ENCODE measurements around the gene CD9. TPM values are rescaled to one million over a fixed set of nuclear protein-coding genes. Genes with fewer than 3 reads are reported as not detected.
"Not testable (repeated sequence)": the region's sequence is repeated elsewhere in the genome, so short reads cannot be mapped to it uniquely, and the experiment has no call there.

The CD9 gene
- 1 to 10 TPM in 1 of 2 experiments, under 1 TPM in 1; 0.90 to 1.0 TPM for total RNA-seq

- Mint-ChIP-seq H3K4me1 (peaks cover 19% of the 10 kb centered on the region), H3K36me3 (ENCODE audit: low read depth) (no peaks in the 10 kb centered on the region), H3K27ac (no peak within 1 kb of the TSS), H3K27me3 (peaks cover 55% of the 10 kb centered on the region), H3K9me3 (no peaks in the 10 kb centered on the region), H3K4me3 (no peak within 1 kb of the TSS)
- DNase-seq: no peak
- ChIA-PET CTCF (interaction anchor here (0.5 to 5.9 kb wide), 4 partner anchors 13 to 83 kb away, joined by 3 to 24 read pairs (median 5); no protein-coding TSS in a partner anchor), POLR2A (interaction anchor here (0.6 to 1.2 kb wide), 2 partner anchors 76 to 77 kb away, joined by 3 read pairs; no protein-coding TSS in a partner anchor)
Measured at GRCh38 chr12:6200256-6201212, at the start of gene CD9. TSS of gene CD9 (plus strand) at chr12:6200400. CDS start at chr12:6200500, 100 bp downstream.

GRCh38 chr12:6154730-6155459 is 45.3 kb upstream of the CD9 start:
- Mint-ChIP-seq H3K4me1 (no peaks in the 10 kb centered on the region), H3K9me3 (no peaks in the 10 kb centered on the region), H3K27me3 (no peaks in the 10 kb centered on the region), H3K27ac (no peak overlapping the region), H3K4me3 (no peak overlapping the region), H3K36me3 (ENCODE audit: low read depth) (no peaks in the 10 kb centered on the region)
- DNase-seq: no peak
- POLR2A ChIA-PET: no interaction called here
- CTCF ChIA-PET: interaction anchor here (1.0 kb wide), 1 partner anchor 40 kb away, joined by 3 read pairs; no protein-coding TSS in a partner anchor

- DNase-seq: no peak
- Mint-ChIP-seq H3K27ac (no peak overlapping the region), H3K27me3 (no peaks in the 10 kb centered on the region), H3K4me1 (no peaks in the 10 kb centered on the region), H3K4me3 (no peak overlapping the region), H3K36me3 (ENCODE audit: low read depth) (no peaks in the 10 kb centered on the region), H3K9me3 (no peaks in the 10 kb centered on the region)
- POLR2A ChIA-PET: no interaction called here
- CTCF ChIA-PET: interaction anchor here (1.3 kb wide), 1 partner anchor 16 kb away, joined by 3 read pairs; no protein-coding TSS in a partner anchor
Measured at GRCh38 chr12:6157482-6157881, 42.7 kb upstream of the CD9 start.

GRCh38 chr12:6158255-6158654 is 41.9 kb upstream of the CD9 start:
- no peaks in the 10 kb centered on the region for H3K36me3 Mint-ChIP-seq (ENCODE audit: low read depth)
- no peaks in the 10 kb centered on the region for H3K9me3 Mint-ChIP-seq
- ChIA-PET POLR2A (no interaction called here), CTCF (interaction anchor here (1.3 kb wide), 1 partner anchor 17 kb away, joined by 3 read pairs; no protein-coding TSS in a partner anchor)
- H3K27ac Mint-ChIP-seq: no peak overlapping the region
- no peaks in the 10 kb centered on the region for H3K27me3 Mint-ChIP-seq
- no peak for DNase-seq
- H3K4me3 Mint-ChIP-seq: no peak overlapping the region
- H3K4me1 Mint-ChIP-seq: no peaks in the 10 kb centered on the region

- H3K27me3 Mint-ChIP-seq: no peaks in the 10 kb centered on the region
- POLR2A ChIA-PET: no interaction called here
- no peak overlapping the region for H3K4me3 Mint-ChIP-seq
- CTCF ChIA-PET: interaction anchor here (1.3 kb wide), 1 partner anchor 18 kb away, joined by 3 read pairs; no protein-coding TSS in a partner anchor
- no peak for DNase-seq
- no peaks in the 10 kb centered on the region for H3K9me3 Mint-ChIP-seq
- no peaks in the 10 kb centered on the region for H3K36me3 Mint-ChIP-seq (ENCODE audit: low read depth)
- no peaks in the 10 kb centered on the region for H3K4me1 Mint-ChIP-seq
- H3K27ac Mint-ChIP-seq: no peak overlapping the region
Measured at GRCh38 chr12:6158749-6159148, 41.5 kb upstream of the CD9 start.

- H3K9me3 Mint-ChIP-seq; DNase-seq; CTCF ChIA-PET; H3K36me3 Mint-ChIP-seq (ENCODE audit: low read depth); H3K27me3 Mint-ChIP-seq; H3K4me3 Mint-ChIP-seq; H3K27ac Mint-ChIP-seq; POLR2A ChIA-PET; H3K4me1 Mint-ChIP-seq: not testable (repeated sequence)
Measured at GRCh38 chr12:6159166-6160011, 40.8 kb upstream of the CD9 start.

- H3K27ac Mint-ChIP-seq; POLR2A ChIA-PET; H3K36me3 Mint-ChIP-seq (ENCODE audit: low read depth); H3K4me1 Mint-ChIP-seq; H3K27me3 Mint-ChIP-seq; CTCF ChIA-PET; H3K9me3 Mint-ChIP-seq; DNase-seq; H3K4me3 Mint-ChIP-seq: not testable (repeated sequence)
Measured at GRCh38 chr12:6160049-6160649, 40.1 kb upstream of the CD9 start.

GRCh38 chr12:6161124-6161882 is 38.9 kb upstream of the CD9 start:
- peaks cover under 1% of the 10 kb centered on the region for H3K4me1 Mint-ChIP-seq
- POLR2A ChIA-PET: no interaction called here
- H3K27ac Mint-ChIP-seq: no peak overlapping the region
- CTCF ChIA-PET: no interaction called here
- no peaks in the 10 kb centered on the region for H3K9me3 Mint-ChIP-seq
- no peak for DNase-seq
- no peaks in the 10 kb centered on the region for H3K36me3 Mint-ChIP-seq (ENCODE audit: low read depth)
- H3K4me3 Mint-ChIP-seq: no peak overlapping the region
- no peaks in the 10 kb centered on the region for H3K27me3 Mint-ChIP-seq

GRCh38 chr12:6163416-6164060 is 36.7 kb upstream of the CD9 start:
- H3K27me3 Mint-ChIP-seq: no peaks in the 10 kb centered on the region
- no peak for DNase-seq
- H3K27ac Mint-ChIP-seq: no peak overlapping the region
- H3K4me3 Mint-ChIP-seq: no peak overlapping the region
- H3K9me3 Mint-ChIP-seq: no peaks in the 10 kb centered on the region
- no peaks in the 10 kb centered on the region for H3K36me3 Mint-ChIP-seq (ENCODE audit: low read depth)
- POLR2A ChIA-PET: no interaction called here
- CTCF ChIA-PET: no interaction called here
- peaks cover 20% of the 10 kb centered on the region for H3K4me1 Mint-ChIP-seq

GRCh38 chr12:6165395-6165794 is 34.8 kb upstream of the CD9 start:
- Mint-ChIP-seq H3K4me3 (no peak overlapping the region), H3K27me3 (peaks cover 3% of the 10 kb centered on the region), H3K9me3 (no peaks in the 10 kb centered on the region), H3K27ac (no peak overlapping the region), H3K36me3 (ENCODE audit: low read depth) (no peaks in the 10 kb centered on the region), H3K4me1 (peaks cover 24% of the 10 kb centered on the region)
- POLR2A ChIA-PET: no interaction called here
- no peak for DNase-seq
- CTCF ChIA-PET: no interaction called here

GRCh38 chr12:6166808-6167207 is 33.4 kb upstream of the CD9 start:
- Mint-ChIP-seq H3K4me1 (peaks cover 24% of the 10 kb centered on the region), H3K4me3 (no peak overlapping the region), H3K27ac (no peak overlapping the region), H3K9me3 (no peaks in the 10 kb centered on the region), H3K27me3 (peaks cover 3% of the 10 kb centered on the region), H3K36me3 (ENCODE audit: low read depth) (no peaks in the 10 kb centered on the region)
- DNase-seq: no peak
- POLR2A ChIA-PET: no interaction called here
- CTCF ChIA-PET: interaction anchor here (1.1 to 1.9 kb wide), 3 partner anchors 27 to 112 kb away, joined by 3 to 5 read pairs (median 3); no protein-coding TSS in a partner anchor

All from activated CD4-positive, alpha-beta memory T cell treated with anti-CD3 and anti-CD28 coated beads, Interleukin-2, amount 10 ng/mL, durations not matched to agents 7 days and 5 days (primary cell).